ENCODE measurements around the gene EEA1.
"Not testable (repeated sequence)": the region's sequence is repeated elsewhere in the genome, so short reads cannot be mapped to it uniquely, and the experiment has no call there.

The EEA1 gene

GRCh38 chr12:92796650-92797049 is 132.4 kb downstream of the EEA1 start:
- no peak for DNase-seq

- DNase-seq = no peak
These were observed 134.3 kb downstream of the EEA1 start for GRCh38 chr12:92794814-92795213.

- not testable (repeated sequence) for DNase-seq
These were observed 134.7 kb downstream of the EEA1 start for GRCh38 chr12:92794356-92794755.

- DNase-seq = no peak
These were observed 143.1 kb downstream of the EEA1 start for GRCh38 chr12:92786045-92786444.

GRCh38 chr12:92785563-92785950 is 143.5 kb downstream of the EEA1 start:
- DNase-seq = no peak

DNA sequence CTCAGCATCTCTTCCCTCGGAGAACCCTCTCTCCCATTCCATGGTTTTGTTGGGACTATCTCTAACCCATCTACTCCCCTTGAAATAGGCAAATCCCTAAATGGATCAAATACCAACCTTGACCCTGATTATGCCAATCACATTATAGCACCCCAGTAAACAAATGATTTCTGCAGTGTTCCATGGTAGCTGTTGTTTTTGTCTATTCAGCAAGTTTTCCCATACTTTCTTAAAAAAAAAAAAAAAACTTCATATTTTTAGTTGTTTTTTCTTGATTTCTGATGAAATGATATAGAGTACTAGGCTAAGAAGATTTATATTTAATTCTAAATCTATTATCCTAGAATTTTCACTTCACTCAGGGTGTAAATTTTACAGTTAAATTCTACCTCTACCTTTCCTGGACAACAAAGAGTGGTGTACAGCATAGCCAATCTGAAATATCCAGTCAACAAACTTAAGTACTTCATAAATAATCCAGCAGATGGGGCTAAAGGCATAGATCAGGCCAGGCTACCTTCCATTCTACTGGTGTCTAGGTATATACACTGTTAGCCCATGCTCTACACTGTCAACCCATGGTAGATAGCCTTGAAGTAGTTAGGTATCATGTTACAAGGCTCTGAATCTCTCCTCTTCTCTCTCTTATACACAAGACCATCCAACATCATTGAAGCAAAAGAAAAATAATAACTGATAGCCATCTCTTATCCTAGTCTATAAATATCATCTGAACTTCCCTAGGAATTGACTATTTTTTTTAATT is 144.1 kb downstream of the EEA1 start:
- no peak for DNase-seq

- no peak for DNase-seq
These were observed 144.7 kb downstream of the EEA1 start for GRCh38 chr12:92784356-92784755.

DNA sequence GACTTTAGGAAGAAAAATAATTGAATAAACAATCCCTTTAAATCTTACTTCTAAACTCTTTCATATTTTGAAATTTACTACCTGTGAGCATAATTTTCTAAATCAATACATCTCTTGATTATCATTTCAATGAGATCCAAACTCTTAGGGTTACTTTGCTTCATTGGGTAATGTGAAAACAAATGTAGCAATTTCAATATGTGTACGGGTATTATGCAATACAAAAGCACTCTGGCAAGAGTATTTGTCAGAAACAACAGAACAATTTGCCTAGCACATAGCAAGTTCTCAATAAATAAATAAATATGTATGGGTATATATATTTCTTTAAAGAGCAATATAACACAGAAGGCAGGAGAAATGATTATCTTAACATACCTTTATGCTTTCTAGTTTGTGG is 149.2 kb downstream of the EEA1 start:
- DNase-seq = no peak

DNA sequence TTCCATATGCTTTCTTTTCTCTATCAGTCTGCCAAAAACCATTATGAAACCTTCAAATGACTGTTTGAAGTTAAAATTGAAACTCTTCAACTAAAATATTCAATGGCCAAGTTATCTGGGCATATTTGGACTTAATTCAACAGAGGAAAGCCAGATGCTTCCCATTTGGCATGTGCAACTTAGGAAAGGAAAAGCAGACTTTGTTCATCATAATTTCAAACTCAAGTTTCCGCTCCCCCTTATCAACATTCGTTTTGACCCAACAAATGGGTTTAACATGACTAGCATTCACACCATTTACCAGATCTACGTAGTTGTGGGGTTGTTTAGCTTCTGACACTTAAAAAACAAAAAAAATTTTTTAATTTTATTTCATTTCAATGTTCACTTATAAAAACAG is 150.6 kb downstream of the EEA1 start:
- DNase-seq = no peak

- no peak for DNase-seq
These were observed 153.7 kb downstream of the EEA1 start for GRCh38 chr12:92775416-92775815.

GRCh38 chr12:92771001-92771400 is 158.1 kb downstream of the EEA1 start:
- no peak for DNase-seq

DNA sequence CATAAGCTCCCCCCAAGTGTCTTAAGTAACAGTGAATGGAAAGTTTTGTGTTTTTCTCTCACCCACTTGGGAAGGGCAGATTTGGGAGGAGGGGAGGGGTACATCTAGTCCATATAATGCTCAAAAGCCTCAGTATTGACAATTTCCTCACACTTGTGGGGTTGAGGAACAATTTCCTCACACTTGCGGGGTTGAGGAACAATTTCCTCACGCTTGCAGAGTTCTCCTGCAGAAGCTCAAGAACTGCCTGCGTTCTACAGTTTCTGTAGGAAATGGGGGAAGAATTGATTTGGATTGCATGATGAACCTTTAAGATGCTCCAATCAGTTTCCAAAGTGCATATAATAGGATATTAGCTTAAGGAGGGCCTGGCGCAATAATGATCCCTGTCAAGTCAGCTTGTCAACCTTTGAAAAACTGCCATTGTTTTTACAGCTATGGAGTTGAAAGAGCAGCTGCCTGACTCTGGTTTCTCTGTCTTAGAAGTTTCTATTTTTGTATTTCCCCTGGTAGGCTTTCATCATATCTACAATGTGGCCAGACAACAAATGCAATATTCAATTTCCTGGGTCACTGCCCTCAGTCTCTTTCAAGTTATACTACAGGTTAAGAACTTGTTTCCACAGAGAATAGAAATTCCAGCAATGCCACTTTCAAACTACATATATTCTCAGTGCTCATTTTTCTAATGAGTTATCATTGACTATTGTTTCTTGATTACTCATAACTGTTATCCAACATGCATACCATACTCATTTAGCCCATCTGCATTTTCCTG is 159.8 kb downstream of the EEA1 start:
- DNase-seq = no peak

GRCh38 chr12:92765871-92766270 is 163.2 kb downstream of the EEA1 start:
- no peak for DNase-seq

DNA sequence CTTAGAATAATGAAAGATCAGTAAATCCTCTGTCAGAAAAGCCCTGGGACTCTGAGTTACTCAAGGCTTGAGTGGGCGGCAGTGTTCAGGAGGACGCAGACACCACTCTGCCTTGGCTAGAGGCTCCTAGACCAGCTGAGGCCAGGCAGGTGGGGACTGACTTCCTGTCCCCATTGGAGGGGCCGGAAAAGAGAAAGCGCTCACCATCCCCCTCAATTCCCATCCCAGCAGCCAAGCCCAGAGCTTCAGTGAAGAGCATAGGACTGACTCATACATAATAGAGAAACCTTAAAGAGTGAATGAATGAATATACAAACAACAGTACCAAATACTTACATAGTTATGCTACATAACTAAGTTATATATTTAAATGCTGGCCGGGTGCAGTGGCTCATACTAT is 164.3 kb downstream of the EEA1 start:
- DNase-seq = no peak

DNA sequence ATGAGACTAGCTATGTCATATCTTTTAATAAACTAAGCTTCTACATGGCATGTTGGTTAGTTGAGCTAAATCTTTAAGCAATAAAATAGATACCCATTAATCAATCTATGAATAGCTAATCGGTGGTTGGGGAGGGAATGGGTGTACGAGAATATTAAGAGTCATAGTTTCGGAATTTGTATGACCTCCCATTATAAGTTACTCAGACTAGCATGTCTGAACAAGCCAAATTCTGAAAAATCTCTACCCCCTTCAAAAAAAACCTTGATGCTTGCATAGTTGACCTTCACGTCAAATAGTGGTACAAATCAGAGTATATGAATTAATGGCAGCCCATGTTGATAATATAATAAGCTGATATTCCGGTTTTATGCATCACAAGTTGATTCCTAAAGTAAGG is 166.3 kb downstream of the EEA1 start:
- no peak for DNase-seq

DNA sequence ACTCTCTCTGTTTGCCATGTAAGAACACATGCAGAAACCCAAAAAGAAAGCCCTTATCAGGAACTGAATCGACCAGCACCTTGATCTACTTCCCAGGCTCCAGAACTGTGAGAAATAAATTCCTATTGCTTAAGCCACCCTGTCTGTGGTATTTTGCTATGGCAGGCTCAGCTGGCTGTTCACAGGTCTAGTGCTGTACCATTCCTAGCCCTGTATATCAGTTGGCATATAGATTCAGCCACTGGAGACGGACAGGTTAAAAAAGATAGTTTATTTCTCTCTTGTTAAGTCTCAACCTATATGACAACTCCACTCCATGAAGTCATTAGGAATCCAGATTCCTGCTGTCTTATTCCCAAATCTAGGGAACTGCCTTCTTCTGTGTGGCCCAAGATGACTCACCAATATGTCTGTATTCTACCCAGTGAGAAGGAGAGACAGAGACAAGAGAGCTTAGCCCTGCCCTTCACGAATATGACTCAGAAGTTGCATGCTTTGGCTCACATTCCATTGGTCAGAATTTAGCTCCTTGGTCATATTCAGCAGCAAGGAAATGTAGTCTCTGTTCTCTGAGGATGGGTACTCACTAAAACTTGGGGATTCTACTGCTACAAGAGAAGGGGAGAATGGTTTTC is 169.3 kb downstream of the EEA1 start:
- no peak for DNase-seq

GRCh38 chr12:92757597-92758121 is 171.4 kb downstream of the EEA1 start:
- DNase-seq = no peak

DNA sequence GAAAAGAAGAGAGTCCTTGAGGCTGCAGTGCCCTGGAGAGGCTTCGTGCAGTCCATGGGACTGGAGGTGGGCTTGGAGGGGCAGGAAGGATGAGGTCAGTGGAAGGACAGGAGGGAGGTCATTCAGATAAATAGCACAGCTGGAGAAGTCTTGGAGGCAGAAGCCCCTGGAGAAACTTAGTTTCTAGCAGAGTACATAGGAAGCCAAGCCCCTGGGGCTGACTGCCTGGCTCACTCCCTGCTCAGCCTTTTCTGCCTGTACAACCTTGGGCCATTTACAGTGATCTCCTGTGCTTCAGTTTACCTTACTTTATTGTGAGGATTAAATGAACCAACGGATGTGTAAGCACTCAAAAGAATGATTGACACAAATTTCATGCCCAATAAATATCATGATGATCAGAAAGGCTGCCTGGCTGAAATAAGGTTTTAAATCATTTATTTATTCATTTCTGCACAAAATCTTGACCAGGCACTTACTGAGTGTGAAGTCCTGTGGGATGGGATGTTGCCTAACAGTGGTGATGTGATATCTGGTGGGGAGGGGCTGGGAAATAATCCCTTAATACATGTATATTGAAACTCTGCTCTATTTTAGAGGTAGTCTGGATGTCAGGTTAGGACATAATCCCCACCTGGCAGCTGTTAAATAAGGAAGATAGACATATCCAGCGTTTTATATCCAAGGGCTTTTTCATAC is 172.0 kb downstream of the EEA1 start:
- DNase-seq = no peak

DNA sequence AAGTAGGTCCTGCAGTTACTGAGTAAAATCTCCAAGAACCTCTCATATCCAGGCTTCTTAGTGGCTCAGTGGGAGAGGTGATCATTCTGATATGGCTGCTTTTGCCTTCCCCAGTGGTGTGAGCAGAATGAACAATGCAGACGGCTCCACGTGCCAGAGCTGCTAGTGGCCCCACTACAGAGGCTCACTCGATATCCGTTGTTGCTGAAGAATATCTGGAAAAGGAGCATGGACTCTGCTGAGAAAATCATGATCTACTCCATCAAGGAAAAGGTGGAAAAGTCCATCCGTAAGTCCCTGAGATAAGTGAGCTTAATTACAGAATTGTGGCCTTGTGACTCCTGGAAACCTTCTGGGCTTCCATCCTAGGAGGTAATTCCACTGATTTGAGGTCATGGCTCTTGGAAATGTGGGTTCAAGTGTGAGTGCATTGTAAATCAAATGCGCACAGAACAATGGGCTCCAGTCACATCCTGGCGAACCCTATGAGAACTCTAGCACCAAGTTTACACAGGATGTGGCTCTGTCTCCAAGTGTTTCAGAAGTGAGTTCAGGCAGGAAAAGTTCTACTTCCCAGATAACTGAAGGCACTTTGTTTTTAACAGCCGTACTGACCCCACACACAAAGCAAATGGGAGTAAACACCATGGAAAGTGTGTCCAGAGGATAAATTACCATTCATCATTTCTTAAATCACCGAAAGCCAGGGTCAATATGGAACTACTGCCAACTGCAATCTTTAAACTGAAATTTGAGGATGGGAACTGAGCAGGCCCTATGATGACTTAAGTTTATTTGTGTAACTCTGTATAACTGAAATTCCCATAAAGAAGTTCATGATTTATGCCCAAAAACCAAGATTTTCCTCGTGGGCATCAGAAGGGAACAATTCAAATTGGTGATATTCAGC is 174.9 kb downstream of the EEA1 start:
- no peak for DNase-seq

- not testable (repeated sequence) for DNase-seq
These were observed 179.4 kb downstream of the EEA1 start for GRCh38 chr12:92749691-92750090.

DNA sequence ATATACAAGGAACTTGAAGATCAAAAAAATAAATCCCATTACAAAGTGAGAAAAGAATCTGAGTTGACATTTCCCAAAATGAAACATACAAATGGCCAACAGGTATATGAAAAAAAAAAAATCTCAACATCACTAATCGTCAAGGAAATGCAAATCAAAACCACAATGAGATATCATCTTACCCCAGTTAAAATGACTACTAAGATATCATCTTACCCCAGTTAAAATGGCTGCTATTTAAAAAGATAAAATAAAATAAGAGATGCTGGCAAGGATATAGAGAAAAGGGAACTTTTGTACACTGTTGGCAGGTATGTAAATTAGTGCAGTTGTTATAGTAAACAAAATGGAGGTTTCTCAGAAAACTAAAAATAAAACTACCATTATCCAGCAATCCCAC is 181.9 kb downstream of the EEA1 start:
- DNase-seq = no peak

Measured in stimulated activated CD4-positive, alpha-beta T cell treated with anti-CD3 and anti-CD28 coated beads, Interleukin-2, amount 100 ng/mL, for 48 hours (primary cell).